ENCODE data around the gene UBAC1.

- TF ChIP-seq CTCF (IDR thresholded peaks at IDR 0.05 in 4 of 5, conservative IDR thresholded peaks at IDR 0.05 in 1 of 5), result no peak
- TF ChIP-seq POLR2A (IDR thresholded peaks at IDR 0.05), result no peak
Measured at GRCh38 chr9:135988493-135988892, 27.3 kb upstream of the UBAC1 start.

Measured in gastrocnemius medialis (tissue), 4 donors.